H9 (cell line): ENCODE results near the gene PPFIA2. TPM values are rescaled to one million over a fixed set of nuclear protein-coding genes. Genes with fewer than 3 reads are reported as not detected.

ENCODE experiments used
- DNase-seq: peaks from one replicate; pipeline ENCODE4 v3.0.0-alpha.2; 2017
- H2AFZ ChIP-seq: one replicate; pipeline ENCODE4 v1.6.1; 2013; ENCODE audit warnings: mild to moderate bottlenecking, low read length, control low read depth, moderate library complexity
- H2AK5ac ChIP-seq: 2 replicates; pipeline ENCODE4 v1.6.1; 2013; ENCODE audit warnings: low read length, control low read depth, mixed read lengths; ENCODE audit not compliant: insufficient read length
- H2BK120ac ChIP-seq: one replicate; pipeline ENCODE4 v1.6.1; 2013; ENCODE audit warnings: low read depth, mild to moderate bottlenecking, low read length, control low read depth, inconsistent platforms; ENCODE audit not compliant: poor library complexity, severe bottlenecking
- H2BK12ac ChIP-seq: 2 replicates; pipeline ENCODE4 v1.6.1; 2013; ENCODE audit warnings: low read length, control low read depth, mixed read lengths, low read depth; ENCODE audit not compliant: insufficient read length
- H2BK15ac ChIP-seq: 2 replicates; pipeline ENCODE4 v1.6.1; 2013; ENCODE audit warnings: low read depth, low read length, control low read depth
- H2BK20ac ChIP-seq: one replicate; pipeline ENCODE4 v1.6.1; 2013; ENCODE audit warnings: low read depth, mild to moderate bottlenecking, low read length, control low read depth, inconsistent platforms; ENCODE audit not compliant: poor library complexity, severe bottlenecking
- H2BK5ac ChIP-seq: 2 replicates; pipeline ENCODE4 v1.6.1; 2013; ENCODE audit warnings: low read length, control low read depth, mixed read lengths; ENCODE audit not compliant: insufficient read length
- H3K14ac ChIP-seq: 2 replicates; pipeline ENCODE4 v1.6.1; 2013; ENCODE audit warnings: low read length, control low read depth; ENCODE audit not compliant: insufficient read depth
- H3K18ac ChIP-seq: 2 replicates; pipeline ENCODE4 v1.6.1; 2013; ENCODE audit warnings: low read depth, mild to moderate bottlenecking, mixed read lengths, low read length, control low read depth; ENCODE audit not compliant: insufficient read length
- H3K23ac ChIP-seq: 2 replicates; pipeline ENCODE4 v1.6.1; 2013; ENCODE audit warnings: low read length, control low read depth, mixed read lengths, low read depth; ENCODE audit not compliant: insufficient read length
- H3K23me2 ChIP-seq: 2 replicates; pipeline ENCODE4 v1.6.1; 2013; ENCODE audit warnings: low read depth, mild to moderate bottlenecking, mixed read lengths, low read length, control low read depth; ENCODE audit not compliant: insufficient read length, poor library complexity, severe bottlenecking
- H3K27ac ChIP-seq: 2 replicates; pipeline ENCODE4 v1.5.1; 2013; ENCODE audit warnings: low read length, control low read depth, mixed read lengths, low read depth; ENCODE audit not compliant: insufficient read length
- H3K27me3 ChIP-seq: 2 replicates; pipeline ENCODE4 v1.6.1; 2013; ENCODE audit warnings: low read length, control low read depth, inconsistent platforms; ENCODE audit not compliant: insufficient read depth
- H3K4ac ChIP-seq: 2 replicates; pipeline ENCODE4 v1.6.1; 2013; ENCODE audit warnings: low read depth, mild to moderate bottlenecking, control low read depth, inconsistent platforms, low read length, moderate library complexity
- H3K4me1 ChIP-seq: 2 replicates; pipeline ENCODE4 v1.6.1; 2013; ENCODE audit warnings: low read length, control low read depth, inconsistent platforms; ENCODE audit not compliant: insufficient read depth
- H3K4me2 ChIP-seq: 2 replicates; pipeline ENCODE4 v1.6.1; 2013; ENCODE audit warnings: low read length, control low read depth, mixed read lengths; ENCODE audit not compliant: insufficient read length, insufficient read depth
- H3K56ac ChIP-seq: 2 replicates; pipeline ENCODE4 v1.6.1; 2013; ENCODE audit warnings: low read depth, mild to moderate bottlenecking, mixed read lengths, low read length, control low read depth; ENCODE audit not compliant: insufficient read length
- H3K79me1 ChIP-seq: 2 replicates; pipeline ENCODE4 v1.6.1; 2013; ENCODE audit warnings: low read depth, mild to moderate bottlenecking, moderate library complexity, low read length, control low read depth, inconsistent platforms; ENCODE audit not compliant: insufficient read depth, poor library complexity, severe bottlenecking
- H3K79me2 ChIP-seq: 2 replicates; pipeline ENCODE4 v1.6.1; 2013; ENCODE audit warnings: low read length, control low read depth, inconsistent platforms; ENCODE audit not compliant: insufficient read depth
- H3K9ac ChIP-seq: 2 replicates; pipeline ENCODE4 v1.6.1; 2013; ENCODE audit warnings: low read length, control low read depth, mixed read lengths; ENCODE audit not compliant: insufficient read length; ENCODE audit errors: extremely low read depth
- H3K9me3 ChIP-seq: one replicate; pipeline ENCODE4 v1.6.1; 2013; ENCODE audit warnings: low read depth, low read length, inconsistent platforms; ENCODE audit not compliant: control insufficient read depth
- H3T11ph ChIP-seq: one replicate; pipeline ENCODE4 v1.6.1; 2013; ENCODE audit warnings: mild to moderate bottlenecking, low read length, control low read depth, inconsistent platforms
- H4K20me1 ChIP-seq: one replicate; pipeline ENCODE4 v1.6.1; 2013; ENCODE audit not compliant: control insufficient read depth, insufficient read length, insufficient read depth
- H4K5ac ChIP-seq: 2 replicates; pipeline ENCODE4 v1.6.1; 2013; ENCODE audit warnings: low read depth, mild to moderate bottlenecking, mixed read lengths, low read length, control low read depth; ENCODE audit not compliant: insufficient read length
- H4K8ac ChIP-seq: replicated peaks from 2 replicates; pipeline ENCODE4 v1.6.1; 2013; ENCODE audit warnings: low read length, control low read depth, mixed read lengths, low read depth; ENCODE audit not compliant: insufficient read length
- H4K91ac ChIP-seq: 2 replicates; pipeline ENCODE4 v1.6.1; 2013; ENCODE audit warnings: low read depth, mild to moderate bottlenecking, moderate library complexity, mixed read lengths, low read length, control low read depth; ENCODE audit not compliant: insufficient read length
- H3K27ac Mint-ChIP-seq, 3 experiments: 2 replicates in 2 of 3; 3 replicates in 1 of 3; pipeline ENCODE4 v1.8.0; 2020 to 2021; ENCODE audit warnings: mixed read lengths in 3 of 3, mild to moderate bottlenecking in 1 of 3, moderate library complexity in 1 of 3
- H3K27me3 Mint-ChIP-seq: 2 replicates; pipeline ENCODE4 v1.8.0; 2021; ENCODE audit warnings: low read depth, mild to moderate bottlenecking, moderate library complexity, mixed read lengths
- H3K36me3 Mint-ChIP-seq, 3 experiments: 2 replicates in 2 of 3; 3 replicates in 1 of 3; pipeline ENCODE4 v1.8.0; 2020 to 2021; ENCODE audit warnings: low read depth in 3 of 3, mixed read lengths in 3 of 3; ENCODE audit not compliant: insufficient read depth in 1 of 3
- H3K4me1 Mint-ChIP-seq, 2 experiments: 2 replicates each; pipeline ENCODE4 v1.8.0; 2020; ENCODE audit warnings: mixed read lengths in 2 of 2
- H3K4me3 Mint-ChIP-seq, 2 experiments: 2 replicates in 1 of 2; 3 replicates in 1 of 2; pipeline ENCODE4 v1.8.0; 2020 to 2021; ENCODE audit warnings: mild to moderate bottlenecking in 2 of 2, mixed read lengths in 2 of 2, moderate library complexity in 1 of 2
- H3K9me3 Mint-ChIP-seq, 2 experiments: 2 replicates in 1 of 2; 3 replicates in 1 of 2; pipeline ENCODE4 v1.8.0; 2020; ENCODE audit warnings: mild to moderate bottlenecking in 2 of 2, mixed read lengths in 2 of 2, moderate library complexity in 1 of 2
- CTCF ChIP-seq: fragments of 200-600 bp; sonication (generic); conservative IDR thresholded peaks from 3 replicates; pipeline ENCODE4 v1.8.0; 2021; ENCODE audit warnings: antibody characterized with exemption, mild to moderate bottlenecking
- WGBS: extraction: QIAGEN DNeasy Blood & Tissue Kit; methylation state at CpG from one replicate; pipeline ENCODE4 v1.1.7; 2013; ENCODE audit warnings: missing lambda C conversion rate, low lambda C conversion rate, mixed read lengths; ENCODE audit not compliant: insufficient read length; ENCODE audit errors: extremely low coverage; 5-methylcytosine and 5-hydroxymethylcytosine counted together
- total RNA-seq: library from RNA; stranded (reverse); gene quantifications from 2 replicates; pipeline ENCODE4 v1.2.1, GENCODE V29; 2021

PPFIA2 gene
- total RNA-seq, 1 experiment from 2014 or later: 1.3 TPM

- Histone ChIP-seq H4K8ac (no peak overlapping the region), H3K27me3 (no peaks in the 10 kb centered on the region), H3K4me1 (no peaks in the 10 kb centered on the region; the same call in 1 of the 2 replicates), H3K27ac (no peak overlapping the region), H3K23ac (no peak overlapping the region), H3K9me3 (no peaks in the 10 kb centered on the region), H3K18ac (no peak overlapping the region), H2AFZ (no peak overlapping the region), H2BK20ac (no peak overlapping the region), H3K9ac (no peak overlapping the region), H3T11ph (no peak overlapping the region), H3K56ac (no peak overlapping the region), H2BK12ac (no peak overlapping the region), H2BK120ac (no peak overlapping the region), H4K91ac (no peak overlapping the region), H3K23me2 (no peaks in the 10 kb centered on the region), H3K4me2 (no peak overlapping the region), H4K5ac (no peak overlapping the region), H2BK5ac (no peak overlapping the region), H2AK5ac (no peak overlapping the region), H3K79me2 (no peaks in the 10 kb centered on the region), H3K14ac (no peak overlapping the region), H4K20me1 (no peaks in the 10 kb centered on the region), H3K4ac (no peak overlapping the region), H2BK15ac (no peak overlapping the region), H3K79me1 (no peaks in the 10 kb centered on the region)
- peaks cover 13 to 16% of the 10 kb centered on the region in 2 experiments for H3K4me1 Mint-ChIP-seq
- no peaks in the 10 kb centered on the region for H3K27me3 Mint-ChIP-seq
- H3K9me3 Mint-ChIP-seq: no peaks in the 10 kb centered on the region
- peaks cover 0 to 5% (median 0%) of the 10 kb centered on the region in 3 experiments; a peak in 1 of 7 replicates for H3K36me3 Mint-ChIP-seq
- DNase-seq: no peak
- TF ChIP-seq CTCF: no peak
- no peak overlapping the region for H3K27ac Mint-ChIP-seq
- no peak overlapping the region for H3K4me3 Mint-ChIP-seq
- no CpG with 5 or more reads among the region's 3 CpGs for WGBS
These were observed 505.8 kb downstream of the PPFIA2 start for GRCh38 chr12:81253360-81253759.
